ENCODE results near the gene LMNB1.
"Not testable (repeated sequence)": the region's sequence is repeated elsewhere in the genome, so short reads cannot be mapped to it uniquely, and the experiment has no call there.

Gene LMNB1

DNA sequence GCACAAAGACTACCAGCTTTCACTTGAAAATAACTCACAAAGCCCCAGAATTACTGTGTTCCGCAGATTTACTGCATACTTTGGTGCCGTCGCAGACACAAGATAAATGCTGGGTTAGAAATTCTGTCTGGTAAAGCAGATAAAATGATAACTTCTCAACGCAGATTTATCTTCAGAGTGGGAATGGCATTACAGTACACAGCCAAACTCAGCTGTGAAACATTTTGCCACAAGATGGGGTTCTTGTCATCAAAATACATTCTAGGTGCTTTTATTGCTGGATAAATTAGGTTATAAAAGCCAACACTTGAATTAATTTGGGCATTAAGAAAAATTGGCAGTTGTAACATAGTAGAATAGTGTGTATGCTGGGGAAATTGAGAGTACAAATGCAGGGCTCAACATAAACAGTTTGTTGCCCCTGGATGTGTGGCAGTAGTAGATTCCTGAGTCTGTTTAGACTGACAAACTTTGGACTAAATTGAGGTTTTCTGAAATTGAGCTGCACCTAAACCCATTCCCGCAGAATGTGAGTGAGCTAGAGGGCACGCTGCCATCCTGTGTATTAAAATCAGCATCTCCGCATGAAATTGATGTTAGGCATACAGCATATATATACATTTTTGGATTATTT, 61.1 kb downstream of the LMNB1 start:
- Histone ChIP-seq H3K9me3 (no peaks in the 10 kb centered on the region), H3K27ac (no peak overlapping the region), H3K4me1 (no peaks in the 10 kb centered on the region), H3K36me3 (no peaks in the 10 kb centered on the region), H3K4me3 (no peak overlapping the region), H3K27me3 (no peaks in the 10 kb centered on the region)
- TF ChIP-seq, protein P1, sequence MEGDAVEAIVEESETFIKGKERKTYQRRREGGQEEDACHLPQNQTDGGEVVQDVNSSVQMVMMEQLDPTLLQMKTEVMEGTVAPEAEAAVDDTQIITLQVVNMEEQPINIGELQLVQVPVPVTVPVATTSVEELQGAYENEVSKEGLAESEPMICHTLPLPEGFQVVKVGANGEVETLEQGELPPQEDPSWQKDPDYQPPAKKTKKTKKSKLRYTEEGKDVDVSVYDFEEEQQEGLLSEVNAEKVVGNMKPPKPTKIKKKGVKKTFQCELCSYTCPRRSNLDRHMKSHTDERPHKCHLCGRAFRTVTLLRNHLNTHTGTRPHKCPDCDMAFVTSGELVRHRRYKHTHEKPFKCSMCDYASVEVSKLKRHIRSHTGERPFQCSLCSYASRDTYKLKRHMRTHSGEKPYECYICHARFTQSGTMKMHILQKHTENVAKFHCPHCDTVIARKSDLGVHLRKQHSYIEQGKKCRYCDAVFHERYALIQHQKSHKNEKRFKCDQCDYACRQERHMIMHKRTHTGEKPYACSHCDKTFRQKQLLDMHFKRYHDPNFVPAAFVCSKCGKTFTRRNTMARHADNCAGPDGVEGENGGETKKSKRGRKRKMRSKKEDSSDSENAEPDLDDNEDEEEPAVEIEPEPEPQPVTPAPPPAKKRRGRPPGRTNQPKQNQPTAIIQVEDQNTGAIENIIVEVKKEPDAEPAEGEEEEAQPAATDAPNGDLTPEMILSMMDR (IDR thresholded peaks at IDR 0.05) = peak; percentile 34 to 39
- DNase-seq = no peak
- intact Hi-C loops (cut with DNase I; ENCODE audit: low total_unique reads) = no loop called here

DNA sequence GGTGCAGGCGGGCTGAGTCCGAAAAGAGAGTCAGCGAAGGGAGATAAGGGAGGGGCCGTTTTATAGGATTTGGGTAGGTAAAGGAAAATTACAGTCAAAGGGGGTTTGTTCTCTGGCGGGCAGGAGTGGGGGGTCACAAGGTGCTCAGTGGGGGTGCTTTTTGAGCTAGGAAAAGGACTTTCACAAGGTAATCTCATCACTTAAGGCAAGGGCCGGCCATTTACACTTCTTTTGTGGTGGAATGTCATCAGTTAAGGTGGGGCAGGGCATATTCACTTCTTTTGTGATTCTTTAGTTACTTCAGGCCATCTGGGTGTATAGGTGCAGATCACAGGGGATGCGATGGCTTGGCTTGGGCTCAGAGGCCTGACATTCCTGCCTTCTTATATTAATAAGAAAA, 62.5 kb downstream of the LMNB1 start:
- H3K4me3 ChIP-seq; DNase-seq; H3K27me3 ChIP-seq; H3K4me1 ChIP-seq; H3K36me3 ChIP-seq; intact Hi-C loops (cut with DNase I; ENCODE audit: low total_unique reads); H3K9me3 ChIP-seq; H3K27ac ChIP-seq: not testable (repeated sequence)

DNA sequence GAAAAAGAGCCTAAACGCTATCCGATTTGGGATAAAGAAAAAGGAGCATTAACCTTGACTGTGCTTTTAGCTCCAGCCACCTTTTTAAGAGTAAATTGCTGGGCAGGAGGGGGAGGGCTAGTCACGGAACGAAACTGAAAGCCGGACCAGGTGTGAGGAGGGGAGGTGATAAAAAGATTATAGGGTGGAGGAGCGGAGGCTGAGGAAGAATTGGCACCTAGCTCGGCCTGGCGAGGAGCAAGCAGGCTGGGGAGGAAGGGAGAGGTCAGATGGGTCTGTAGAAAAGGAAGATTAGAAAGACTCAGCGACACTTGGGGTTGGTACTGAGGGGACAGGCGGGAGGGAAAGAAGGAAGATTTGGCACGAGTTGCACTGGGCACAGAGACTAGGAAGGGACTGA, 66.4 kb downstream of the LMNB1 start:
- H3K27ac ChIP-seq; H3K4me3 ChIP-seq; DNase-seq; H3K27me3 ChIP-seq; H3K9me3 ChIP-seq; intact Hi-C loops (cut with DNase I; ENCODE audit: low total_unique reads); H3K36me3 ChIP-seq: not testable (repeated sequence)
- H3K4me1 ChIP-seq = peaks cover 0 to 27% (median 1%) of the 10 kb centered on the region in 4 donors

DNA sequence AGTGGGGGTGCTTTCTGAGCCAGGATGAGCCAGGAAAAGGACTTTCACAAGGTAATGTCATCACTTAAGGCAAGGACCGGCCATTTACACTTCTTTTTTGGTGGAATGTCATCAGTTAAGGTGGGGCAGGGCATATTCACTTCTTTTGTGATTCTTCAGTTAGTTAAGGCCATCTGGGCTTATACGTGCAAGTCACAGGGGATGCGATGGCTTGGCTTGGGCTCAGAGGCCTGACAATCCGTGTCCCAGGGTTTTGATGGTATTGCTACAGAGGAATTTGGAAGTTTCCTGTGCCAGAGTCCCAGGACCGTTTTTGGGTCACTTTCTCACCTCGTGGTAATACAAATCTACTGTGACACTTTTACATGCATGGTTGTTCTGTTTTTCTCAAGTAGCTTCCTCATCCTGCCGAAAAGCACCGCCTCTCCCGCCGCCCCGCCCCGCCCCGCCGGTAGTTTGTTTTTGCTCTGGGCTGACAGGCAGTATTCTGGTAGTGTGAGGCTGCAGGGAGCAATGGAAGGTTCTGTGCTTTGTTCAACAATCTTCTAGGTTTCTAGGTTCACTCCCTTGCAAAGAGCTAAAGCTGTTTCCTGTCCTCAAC, 68.6 kb downstream of the LMNB1 start:
- H3K4me1 ChIP-seq = peaks cover 0 to 29% (median 1%) of the 10 kb centered on the region in 4 donors
- H3K4me3 ChIP-seq = peak overlapping the region in 1 of 2 donors; percentile 1
- H3K27me3 ChIP-seq; H3K9me3 ChIP-seq; H3K27ac ChIP-seq; intact Hi-C loops (cut with DNase I; ENCODE audit: low total_unique reads); DNase-seq; H3K36me3 ChIP-seq: not testable (repeated sequence)

DNA sequence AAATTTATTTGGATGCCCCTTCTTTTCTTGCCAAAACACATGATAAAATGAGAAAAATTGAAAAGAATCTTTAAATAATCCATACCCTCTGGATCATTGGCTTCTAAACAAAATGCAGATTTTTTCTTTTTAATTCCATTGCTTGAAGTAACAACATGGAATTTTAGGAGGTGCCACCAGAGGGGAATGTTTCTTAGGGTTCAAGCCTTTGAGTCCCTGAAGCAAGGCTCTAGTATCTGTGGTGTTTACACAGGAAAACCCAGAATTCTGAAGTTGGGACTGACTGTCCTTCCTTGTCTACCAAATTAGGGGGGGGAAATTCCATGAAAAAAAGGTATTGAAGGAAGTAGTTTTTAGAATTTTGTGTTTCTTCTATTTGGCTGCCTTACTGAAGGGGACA, 69.4 kb downstream of the LMNB1 start:
- TF ChIP-seq, protein P1 (IDR thresholded peaks at IDR 0.05) = no peak
- no peaks in the 10 kb centered on the region for H3K9me3 ChIP-seq
- intact Hi-C loops (cut with DNase I; ENCODE audit: low total_unique reads) = no loop called here
- H3K4me3 ChIP-seq = no peak overlapping the region
- no peaks in the 10 kb centered on the region for H3K27me3 ChIP-seq
- H3K36me3 ChIP-seq = no peaks in the 10 kb centered on the region
- peak overlapping the region; percentile 34 to 38 for H3K27ac ChIP-seq
- DNase-seq = no peak
- peaks cover 0 to 29% (median 1%) of the 10 kb centered on the region in 4 donors for H3K4me1 ChIP-seq

DNA sequence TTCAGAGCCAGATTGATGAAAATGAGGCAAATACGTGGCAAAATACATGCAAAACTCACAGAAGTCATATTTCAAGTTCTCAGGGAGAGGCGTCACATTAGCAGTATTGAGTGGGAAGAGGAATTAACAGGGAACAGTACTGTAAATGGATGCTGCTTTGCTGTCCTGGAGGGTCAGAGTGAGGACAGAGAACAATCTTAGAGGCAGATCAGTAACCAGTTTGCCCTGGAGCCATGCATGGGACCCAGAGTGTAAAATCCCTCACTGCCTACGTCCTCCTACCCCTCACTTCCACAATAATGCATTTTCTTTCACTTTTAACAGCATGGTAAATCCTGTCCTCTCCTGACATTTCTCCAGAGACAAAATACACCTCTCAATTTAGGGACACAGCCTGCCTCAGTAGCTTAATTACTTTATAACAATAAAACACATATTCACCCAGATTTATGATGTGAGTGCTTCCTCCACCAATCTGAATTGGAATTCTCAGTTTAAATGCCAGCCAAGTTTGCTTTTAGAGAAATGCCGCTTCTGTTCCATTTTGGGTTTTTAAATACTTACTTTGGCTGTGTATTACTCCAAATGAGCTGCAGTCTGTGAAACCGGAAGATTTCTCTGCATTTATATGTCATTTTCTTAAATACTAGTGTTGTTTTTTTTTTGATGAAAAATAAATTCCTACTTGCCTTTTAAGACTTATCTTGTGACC, 70.0 kb downstream of the LMNB1 start:
- intact Hi-C loops (cut with DNase I; ENCODE audit: low total_unique reads) = no loop called here
- Histone ChIP-seq H3K27ac (peak overlapping the region; percentile 34 to 38), H3K36me3 (no peaks in the 10 kb centered on the region), H3K4me3 (peak overlapping the region in 1 of 2 donors; percentile 11), H3K4me1 (peaks cover 0 to 29% (median 1%) of the 10 kb centered on the region in 4 donors), H3K27me3 (no peaks in the 10 kb centered on the region), H3K9me3 (no peaks in the 10 kb centered on the region)
- TF ChIP-seq, protein P1 (IDR thresholded peaks at IDR 0.05) = no peak
- no peak for DNase-seq

DNA sequence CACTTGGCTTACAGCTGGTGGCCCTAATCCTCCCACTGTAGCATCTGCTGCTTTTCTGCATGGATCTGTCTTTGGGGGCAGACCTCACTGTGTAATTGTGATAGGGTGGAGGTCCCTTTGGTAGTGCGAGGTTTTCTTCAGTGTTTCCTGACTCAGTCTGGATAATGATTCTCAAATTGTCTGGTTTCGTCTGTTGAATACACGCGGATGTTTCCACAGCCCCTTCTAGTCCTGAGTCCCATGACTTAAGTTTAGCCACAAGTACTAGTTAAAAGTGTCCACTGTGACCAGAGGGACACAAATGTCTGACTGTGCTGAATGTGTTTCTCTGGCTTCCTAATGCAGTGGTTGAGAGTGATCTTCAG, 70.5 kb downstream of the LMNB1 start:
- Histone ChIP-seq H3K27ac (peak overlapping the region; percentile 34 to 44), H3K9me3 (no peaks in the 10 kb centered on the region), H3K4me1 (peaks cover 0 to 29% (median 1%) of the 10 kb centered on the region in 4 donors), H3K4me3 (peak overlapping the region in 1 of 2 donors; percentile 11), H3K36me3 (no peaks in the 10 kb centered on the region), H3K27me3 (no peaks in the 10 kb centered on the region)
- DNase-seq = no peak
- intact Hi-C loops (cut with DNase I; ENCODE audit: low total_unique reads) = no loop called here
- TF ChIP-seq, protein P1 (IDR thresholded peaks at IDR 0.05) = no peak
